ENCODE data around the gene UBE2D1.
A peak's percentile ranks its signal among the peaks of the same experiment; 100 is the strongest.

GRCh38 chr10:58414270-58415041 lies 79.7 kb downstream of the UBE2D1 start:
- TF ChIP-seq CTCF (conservative IDR thresholded peaks at IDR 0.05 in 1 of 2, IDR thresholded peaks at IDR 0.05 in 1 of 2; ENCODE audit: low read depth in 1 of 2, low read length in 2 of 2) (peak; percentile 51 to 60), EZH2 (IDR thresholded peaks at IDR 0.05; ENCODE audit: low read length, missing control alignments) (no peak)

Measured in fibroblast of lung (primary cell).